HepG2 (cell line): ENCODE data around the gene PDE3A. TPM values are rescaled to one million over a fixed set of nuclear protein-coding genes. Genes with fewer than 3 reads are reported as not detected.

Experiments used
- ATAC-seq: fragments of 200-7000 bp; cut with Tn5 transposase; 3 replicates; pipeline ENCODE4 v1.9.1; 2020; ENCODE audit warnings: mild to moderate bottlenecking, moderate library complexity
- BruUV-seq: library from RNA; stranded (reverse); fragments of 400-500 nt; replicated peaks from 2 replicates; lab custom pipeline; 2021; lab: Mats Ljungman, UMichigan
- CTCF ChIA-PET: fragments of 300-600 bp; formaldehyde crosslinking; extraction: SDS; loops from one replicate; lab custom pipeline; 2021; ENCODE audit warnings: low total read pairs, inconsistent platforms, low intra/inter-chr PET ratio; lab: Yijun Ruan, JAX
- POLR2A ChIA-PET: fragments of 350-600 bp; sonication (Branson Sonifier 250); formaldehyde crosslinking; loops from one replicate; lab custom pipeline; 2020; ENCODE audit warnings: antibody characterized with exemption, inconsistent platforms; lab: Yijun Ruan, JAX
- DNase-seq: peaks from one replicate; pipeline ENCODE4 v3.0.0-alpha.2; 2015; ENCODE audit warnings: low spot score
- FAIRE-seq: peaks from 3 replicates; lab custom pipeline; 2011; peaks lifted over from hg19 to GRCh38; lab: Jason Lieb, UNC
- H2AFZ ChIP-seq: one replicate; pipeline ENCODE4 v1.6.1; 2011; ENCODE audit warnings: low read length, inconsistent platforms
- H3K27ac ChIP-seq: fragments of 300-600 bp; 3 replicates; pipeline ENCODE4 v1.8.0; 2011; ENCODE audit warnings: mixed run types, mild to moderate bottlenecking, mixed read lengths, low read length, inconsistent platforms; ENCODE audit not compliant: insufficient read depth; ENCODE audit errors: extremely low read length
- H3K27me3 ChIP-seq, 2 experiments: fragments of 200-600 bp in 1 of 2; 2 replicates in 1 of 2; 3 replicates in 1 of 2; pipeline versions ENCODE4 v1.6.0 to v1.8.0; 2011; ENCODE audit warnings: low read length in 2 of 2, mild to moderate bottlenecking in 2 of 2, moderate library complexity in 2 of 2, inconsistent platforms in 1 of 2; ENCODE audit not compliant: insufficient read depth in 2 of 2, control insufficient read depth in 1 of 2
- H3K36me3 ChIP-seq, 2 experiments: fragments of 200-600 bp in 1 of 2; replicated peaks in 1 of 2; 2 replicates in 1 of 2; 3 replicates in 1 of 2; pipeline versions ENCODE4 v1.5.1 to v1.8.0; 2011; ENCODE audit warnings: low read length in 2 of 2, inconsistent platforms in 1 of 2; ENCODE audit not compliant: insufficient read depth in 2 of 2, control insufficient read depth in 1 of 2
- H3K4me1 ChIP-seq: 2 replicates; pipeline ENCODE4 v1.5.1; 2012; ENCODE audit warnings: low read length, inconsistent platforms; ENCODE audit not compliant: insufficient read depth
- H3K4me2 ChIP-seq: 2 replicates; pipeline ENCODE4 v1.6.0; 2011; ENCODE audit warnings: low read depth, low read length, inconsistent platforms
- H3K4me3 ChIP-seq, 3 experiments: fragments of 200-600 bp in 1 of 3; sonication (generic), shearing (Covaris generic) in 1 of 3; replicated peaks in 1 of 3; 2 replicates each; pipeline ENCODE4 v1.5.1; 2011 to 2016; ENCODE audit warnings: low read length in 3 of 3, inconsistent platforms in 2 of 3, low read depth in 2 of 3, mild to moderate bottlenecking in 2 of 3, control low read depth in 1 of 3, mixed read lengths in 1 of 3; ENCODE audit not compliant: insufficient read depth in 1 of 3
- H3K79me2 ChIP-seq: one replicate; pipeline ENCODE4 v1.6.1; 2011; ENCODE audit warnings: low read length, inconsistent platforms; ENCODE audit not compliant: insufficient read depth
- H3K9ac ChIP-seq: 2 replicates; pipeline ENCODE4 v1.6.0; 2011; ENCODE audit warnings: mild to moderate bottlenecking, low read depth, low read length, inconsistent platforms; ENCODE audit not compliant: insufficient read depth
- H3K9me3 ChIP-seq: 2 replicates; pipeline ENCODE4 v1.5.1; 2012; ENCODE audit warnings: mild to moderate bottlenecking, low read length
- H4K20me1 ChIP-seq: 2 replicates; pipeline ENCODE4 v1.6.0; 2011; ENCODE audit warnings: inconsistent platforms, mild to moderate bottlenecking, low read length, moderate library complexity; ENCODE audit not compliant: insufficient read depth
- ATAD3A ChIP-seq: sonication (generic); formaldehyde crosslinking; IDR thresholded peaks from 2 replicates; pipeline ENCODE4 v1.4.0; 2020; ENCODE audit warnings: missing genetic modification reagents
- ELF3 ChIP-seq: IDR thresholded peaks from 2 replicates; pipeline ENCODE4 v1.6.1; 2016; ENCODE audit warnings: missing genetic modification reagents, missing compliant biosample characterization
- MEIS1 ChIP-seq: sonication (generic); formaldehyde crosslinking; IDR thresholded peaks from 2 replicates; pipeline ENCODE4 v1.9.0; 2021; ENCODE audit warnings: mild to moderate bottlenecking, missing genetic modification reagents, moderate library complexity, borderline replicate concordance
- PHF5A ChIP-seq: IDR thresholded peaks from one replicate; pipeline ENCODE4 v1.6.1; 2018; ENCODE audit warnings: low read depth, missing genetic modification reagents; ENCODE audit not compliant: unreplicated experiment
- SCMH1 ChIP-seq: sonication (generic); formaldehyde crosslinking; IDR thresholded peaks from 2 replicates; pipeline ENCODE4 v1.9.0; 2021; ENCODE audit warnings: missing genetic modification reagents, mild to moderate bottlenecking, borderline replicate concordance
- SRSF9 ChIP-seq: fragments of 200-400 bp; formaldehyde crosslinking; IDR thresholded peaks from 2 replicates; pipeline ENCODE4 v1.6.1; 2018; ENCODE audit warnings: borderline replicate concordance, mild to moderate bottlenecking, low read depth, low read length; ENCODE audit not compliant: insufficient read depth, poor library complexity, severe bottlenecking
- TAF15 ChIP-seq: fragments of 200-400 bp; formaldehyde crosslinking; IDR thresholded peaks from one replicate; pipeline ENCODE4 v1.6.1; 2018; ENCODE audit warnings: mild to moderate bottlenecking, low read depth, low read length; ENCODE audit not compliant: poor library complexity, severe bottlenecking
- YEATS2 ChIP-seq: sonication (generic); formaldehyde crosslinking; IDR thresholded peaks from 2 replicates; pipeline ENCODE4 v1.4.0; 2020; ENCODE audit warnings: missing genetic modification reagents, borderline replicate concordance
- ZFX ChIP-seq: sonication (generic); formaldehyde crosslinking; IDR thresholded peaks from 2 replicates; pipeline ENCODE4 v1.4.0; 2020; ENCODE audit warnings: mild to moderate bottlenecking, low read depth, missing genetic modification reagents, moderate library complexity
- ZNF17 ChIP-seq: sonication (generic); formaldehyde crosslinking; IDR thresholded peaks from 2 replicates; pipeline ENCODE4 v1.5.0; 2020; ENCODE audit warnings: mild to moderate bottlenecking, missing genetic modification reagents
- ZNF343 ChIP-seq: sonication (generic); formaldehyde crosslinking; IDR thresholded peaks from 2 replicates; pipeline ENCODE4 v1.4.0; 2020; ENCODE audit warnings: mild to moderate bottlenecking, missing genetic modification reagents
- ZNF367 ChIP-seq: sonication (generic); formaldehyde crosslinking; IDR thresholded peaks from 2 replicates; pipeline ENCODE4 v1.4.0; 2020; ENCODE audit warnings: missing genetic modification reagents, borderline replicate concordance
- ZNF496 ChIP-seq: sonication (generic); formaldehyde crosslinking; IDR thresholded peaks from 2 replicates; pipeline ENCODE4 v1.8.1; 2023; ENCODE audit warnings: mild to moderate bottlenecking, moderate library complexity, missing genetic modification reagents; ENCODE audit not compliant: insufficient replicate concordance
- ZNF563 ChIP-seq: sonication (generic); formaldehyde crosslinking; IDR thresholded peaks from 2 replicates; pipeline ENCODE4 v1.8.0; 2022; ENCODE audit warnings: mild to moderate bottlenecking, moderate library complexity, missing genetic modification reagents
- ZNF660 ChIP-seq: sonication (generic); formaldehyde crosslinking; IDR thresholded peaks from 2 replicates; pipeline ENCODE4 v1.5.1; 2020; ENCODE audit warnings: mild to moderate bottlenecking, low read depth, missing genetic modification reagents, borderline replicate concordance
- ZNF768 ChIP-seq: sonication (generic); formaldehyde crosslinking; IDR thresholded peaks from 2 replicates; pipeline ENCODE4 v1.4.0; 2020; ENCODE audit warnings: missing genetic modification reagents
- in situ Hi-C: cut with HindIII; loops from 2 replicates; pipeline ENCODE4 v1.10.0; 2017; ENCODE audit warnings: low pct_unique_long_range_greater_than_20kb; ENCODE audit not compliant: extremely low pct_ligation_motif_present
- intact Hi-C: fragments of 100-400 bp; cut with micrococcal nuclease; formaldehyde crosslinking; loops from one replicate; pipeline ENCODE4 v1.10.0; 2022; ENCODE audit not compliant: unreplicated experiment
- polyA plus RNA-seq, 8 experiments: library from polyadenylated mRNA; depleted of rRNA in 3 of 8; stranded (reverse) in 7 of 8; unstranded in 1 of 8; fragments of >200 nt; fragmentation: Illumina TruSeq in 4 of 8; extraction: Trizol in 4 of 8; gene quantifications; 2 replicates each; pipeline versions ENCODE4 v1.2.1 to v1.2.3, GENCODE V29; 2011 to 2016; ENCODE audit warnings: low read depth in 4 of 8, missing spikeins in 1 of 8, mixed read lengths in 1 of 8; ENCODE audit not compliant: insufficient read depth in 1 of 8
- total RNA-seq, 5 experiments: library from RNA; depleted of rRNA; stranded (reverse); fragments of >200 nt; fragmentation: Illumina TruSeq; extraction: Trizol; gene quantifications; 2 replicates each; pipeline ENCODE4 v1.2.3, GENCODE V29; 2016; ENCODE audit warnings: low read depth in 1 of 5
- TF ChIP-seq, protein P1 (sequence below): sonication (generic); formaldehyde crosslinking; IDR thresholded peaks from 2 replicates; pipeline ENCODE4 v1.8.1; 2022; ENCODE audit warnings: low read depth, mild to moderate bottlenecking, missing genetic modification reagents

The PDE3A gene
- total and polyA plus RNA-seq, 2 of the 13 experiments (the other 11 are each of a cell fraction or from before 2014, with no cell fraction given), result 0.77 to 1.5 TPM

DNA sequence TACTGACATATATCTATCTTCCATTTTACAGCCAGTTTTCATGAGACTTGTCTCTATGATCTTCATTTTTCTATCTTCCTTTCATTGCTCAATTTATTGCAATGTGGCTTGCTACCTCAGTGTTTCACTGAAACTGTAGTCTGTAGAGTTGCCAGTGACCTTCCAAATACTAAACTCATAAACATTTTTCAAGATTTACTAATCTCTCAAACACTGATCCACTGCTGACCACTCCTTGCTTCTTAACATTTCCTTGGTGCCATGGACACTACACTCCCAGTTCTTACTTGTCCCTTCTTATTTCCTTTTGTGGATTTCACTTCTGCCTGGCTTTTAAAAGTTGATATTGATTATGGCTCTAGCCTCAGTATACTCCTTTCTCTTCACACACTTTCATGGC is 231.4 kb downstream of the PDE3A start:
- POLR2A ChIA-PET, result no interaction called here
- in situ Hi-C loops, result loop anchor here (25.0 kb wide), 1 partner anchor 862 kb away; no protein-coding TSS in a partner anchor

More for the DNA sequence above, 231.4 kb downstream of the PDE3A start:
- Histone ChIP-seq H4K20me1 (no peaks in the 10 kb centered on the region), H3K27ac (no peak overlapping the region), H3K9ac (no peak overlapping the region), H3K4me2 (no peak overlapping the region), H3K36me3 (no peaks in the 10 kb centered on the region), H3K9me3 (no peaks in the 10 kb centered on the region), H3K4me3 (no peak overlapping the region), H3K79me2 (no peaks in the 10 kb centered on the region), H3K4me1 (no peaks in the 10 kb centered on the region), H3K27me3 (no peaks in the 10 kb centered on the region; a peak in 1 of 5 replicates), H2AFZ (no peak overlapping the region)
- TF ChIP-seq ZFX (CRISPR knock-in tag) (no peak), ZNF563 (CRISPR knock-in tag) (no peak), SCMH1 (CRISPR knock-in tag) (no peak), ZNF768 (CRISPR knock-in tag) (no peak), SRSF9 (no peak), YEATS2 (CRISPR knock-in tag) (no peak), TAF15 (no peak), ELF3 (CRISPR knock-in tag) (no peak), MEIS1 (CRISPR knock-in tag) (no peak), ZNF367 (CRISPR knock-in tag) (no peak), ZNF17 (CRISPR knock-in tag) (no peak), ZNF660 (CRISPR knock-in tag) (no peak), ATAD3A (CRISPR knock-in tag) (no peak), PHF5A (CRISPR knock-in tag) (no peak), ZNF343 (CRISPR knock-in tag) (no peak), ZNF496 (CRISPR knock-in tag) (no peak)
- TF ChIP-seq, protein P1, sequence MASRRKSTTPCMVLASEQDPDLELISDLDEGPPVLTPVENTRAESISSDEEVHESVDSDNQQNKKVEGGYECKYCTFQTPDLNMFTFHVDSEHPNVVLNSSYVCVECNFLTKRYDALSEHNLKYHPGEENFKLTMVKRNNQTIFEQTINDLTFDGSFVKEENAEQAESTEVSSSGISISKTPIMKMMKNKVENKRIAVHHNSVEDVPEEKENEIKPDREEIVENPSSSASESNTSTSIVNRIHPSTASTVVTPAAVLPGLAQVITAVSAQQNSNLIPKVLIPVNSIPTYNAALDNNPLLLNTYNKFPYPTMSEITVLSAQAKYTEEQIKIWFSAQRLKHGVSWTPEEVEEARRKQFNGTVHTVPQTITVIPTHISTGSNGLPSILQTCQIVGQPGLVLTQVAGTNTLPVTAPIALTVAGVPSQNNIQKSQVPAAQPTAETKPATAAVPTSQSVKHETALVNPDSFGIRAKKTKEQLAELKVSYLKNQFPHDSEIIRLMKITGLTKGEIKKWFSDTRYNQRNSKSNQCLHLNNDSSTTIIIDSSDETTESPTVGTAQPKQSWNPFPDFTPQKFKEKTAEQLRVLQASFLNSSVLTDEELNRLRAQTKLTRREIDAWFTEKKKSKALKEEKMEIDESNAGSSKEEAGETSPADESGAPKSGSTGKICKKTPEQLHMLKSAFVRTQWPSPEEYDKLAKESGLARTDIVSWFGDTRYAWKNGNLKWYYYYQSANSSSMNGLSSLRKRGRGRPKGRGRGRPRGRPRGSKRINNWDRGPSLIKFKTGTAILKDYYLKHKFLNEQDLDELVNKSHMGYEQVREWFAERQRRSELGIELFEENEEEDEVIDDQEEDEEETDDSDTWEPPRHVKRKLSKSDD (CRISPR knock-in tag), result no peak
- no peak for ATAC-seq
- intact Hi-C loops, result loop anchor here (2.0 kb wide), 2 partner anchors 135 to 861 kb away; no protein-coding TSS in a partner anchor
- FAIRE-seq, result no peak
- DNase-seq, result no peak
- CTCF ChIA-PET, result no interaction called here
- no TSS peak for BruUV-seq
